A673 (cell line): ENCODE data around the gene U2AF1. TPM values are rescaled to one million over a fixed set of nuclear protein-coding genes. Genes with fewer than 3 reads are reported as not detected.
"Not testable (repeated sequence)": the region's sequence is repeated elsewhere in the genome, so short reads cannot be mapped to it uniquely, and the experiment has no call there.

ENCODE experiments used
- BruUV-seq: library from RNA; stranded (reverse); fragments of 400-500 nt; replicated peaks from 2 replicates; lab custom pipeline; 2021; lab: Mats Ljungman, UMichigan
- CTCF ChIA-PET: fragments of 300-600 bp; sonication (Branson Sonifier 250); formaldehyde crosslinking; loops from one replicate; lab custom pipeline; 2022; ENCODE audit warnings: antibody characterized with exemption; lab: Charles Lee
- POLR2A ChIA-PET: fragments of 300-600 bp; sonication (Branson Sonifier 250); formaldehyde crosslinking; loops from one replicate; lab custom pipeline; 2022; ENCODE audit warnings: antibody characterized with exemption; ENCODE audit not compliant: low non-redundant PET; lab: Charles Lee
- DNase-seq: peaks from one replicate; pipeline ENCODE4 v3.0.0-alpha.2; 2015; ENCODE audit warnings: low spot score
- H3K27ac ChIP-seq: fragments of 200-600 bp; sonication (generic); 2 replicates; pipeline ENCODE4 v1.5.1; 2016; ENCODE audit warnings: mixed run types, low read depth, mild to moderate bottlenecking, mixed read lengths, antibody characterized with exemption, low read length; ENCODE audit not compliant: poor library complexity, severe bottlenecking
- H3K27me3 ChIP-seq: fragments of 200-600 bp; sonication (generic); replicated peaks from 2 replicates; pipeline ENCODE4 v1.6.1; 2017; ENCODE audit warnings: mixed run types, low read depth, mild to moderate bottlenecking, mixed read lengths, antibody characterized with exemption, low read length; ENCODE audit not compliant: insufficient read depth, poor library complexity
- H3K36me3 ChIP-seq: fragments of 200-600 bp; sonication (generic); 2 replicates; pipeline ENCODE4 v1.6.1; 2016; ENCODE audit warnings: mixed run types, mild to moderate bottlenecking, mixed read lengths, antibody characterized with exemption, low read length; ENCODE audit not compliant: insufficient read depth, poor library complexity, severe bottlenecking
- H3K4me1 ChIP-seq: fragments of 200-600 bp; sonication (generic); 2 replicates; pipeline ENCODE4 v1.6.1; 2017; ENCODE audit warnings: mixed run types, mild to moderate bottlenecking, mixed read lengths, antibody characterized with exemption, low read length; ENCODE audit not compliant: insufficient read depth, poor library complexity, severe bottlenecking
- H3K4me3 ChIP-seq: fragments of 200-600 bp; sonication (generic); 2 replicates; pipeline ENCODE4 v1.5.1; 2016; ENCODE audit warnings: low read depth, mixed run types, mild to moderate bottlenecking, mixed read lengths, low read length; ENCODE audit not compliant: poor library complexity, severe bottlenecking
- H3K9me3 ChIP-seq: fragments of 200-600 bp; sonication (generic); 2 replicates; pipeline ENCODE4 v1.6.1; 2016; ENCODE audit warnings: mixed run types, low read depth, mild to moderate bottlenecking, mixed read lengths, antibody characterized with exemption, low read length; ENCODE audit not compliant: poor library complexity, severe bottlenecking
- intact Hi-C: fragments of 100-400 bp; cut with micrococcal nuclease; formaldehyde crosslinking; loops from one replicate; pipeline ENCODE4 v1.10.0; 2022; ENCODE audit not compliant: unreplicated experiment
- total RNA-seq: library from RNA; stranded (reverse); gene quantifications from 2 replicates; pipeline ENCODE4 v1.2.3, GENCODE V29; 2021

Gene U2AF1
- total RNA-seq, 1 experiment from 2014 or later = 46.7 TPM

- H3K27me3 ChIP-seq, H3K27ac ChIP-seq, POLR2A ChIA-PET, H3K36me3 ChIP-seq, BruUV-seq, H3K9me3 ChIP-seq, DNase-seq, H3K4me3 ChIP-seq, CTCF ChIA-PET, intact Hi-C loops, H3K4me1 ChIP-seq: not testable (repeated sequence)
These were observed 62.8 kb downstream of the U2AF1 start for GRCh38 chr21:43044547-43044946.

- H3K27me3 ChIP-seq, H3K27ac ChIP-seq, H3K4me3 ChIP-seq, BruUV-seq, DNase-seq, H3K9me3 ChIP-seq, intact Hi-C loops, H3K36me3 ChIP-seq, H3K4me1 ChIP-seq, CTCF ChIA-PET, POLR2A ChIA-PET: not testable (repeated sequence)
These were observed 64.1 kb downstream of the U2AF1 start for GRCh38 chr21:43043291-43043690.

Other genes with a start within 250 kb of the U2AF1 start
- gene WDR4, start 228.0 kb downstream of the U2AF1 start, total RNA-seq = 54.2 and 55.3 TPM in 2 replicates
- gene NDUFV3, start 214.3 kb downstream of the U2AF1 start, total RNA-seq = 39.1 and 39.6 TPM in 2 replicates
- gene ERVH48-1, start 181.9 kb downstream of the U2AF1 start, total RNA-seq = 0.31 and 0.34 TPM in 2 replicates
- 30.6 and 33.8 TPM in 2 replicates for gene PKNOX1, start 133.0 kb downstream of the U2AF1 start, total RNA-seq
- gene CBS, start 31.7 kb downstream of the U2AF1 start, total RNA-seq = 126 and 166 TPM in 2 replicates
- not detected in 2 replicates for gene CRYAA, start 61.4 kb upstream of the U2AF1 start, total RNA-seq